SIG-M5 treated with dmso at 0.1 percent for 504 hours (cell line): ENCODE results near the gene HEG1.
A peak's percentile ranks its signal among the peaks of the same experiment; 100 is the strongest.

Experiments used
- DNase-seq: peaks from one replicate; lab custom pipeline; 2025; ENCODE audit not compliant: unreplicated experiment; lab: John Stamatoyannopoulos, UW

The HEG1 gene

DNA sequence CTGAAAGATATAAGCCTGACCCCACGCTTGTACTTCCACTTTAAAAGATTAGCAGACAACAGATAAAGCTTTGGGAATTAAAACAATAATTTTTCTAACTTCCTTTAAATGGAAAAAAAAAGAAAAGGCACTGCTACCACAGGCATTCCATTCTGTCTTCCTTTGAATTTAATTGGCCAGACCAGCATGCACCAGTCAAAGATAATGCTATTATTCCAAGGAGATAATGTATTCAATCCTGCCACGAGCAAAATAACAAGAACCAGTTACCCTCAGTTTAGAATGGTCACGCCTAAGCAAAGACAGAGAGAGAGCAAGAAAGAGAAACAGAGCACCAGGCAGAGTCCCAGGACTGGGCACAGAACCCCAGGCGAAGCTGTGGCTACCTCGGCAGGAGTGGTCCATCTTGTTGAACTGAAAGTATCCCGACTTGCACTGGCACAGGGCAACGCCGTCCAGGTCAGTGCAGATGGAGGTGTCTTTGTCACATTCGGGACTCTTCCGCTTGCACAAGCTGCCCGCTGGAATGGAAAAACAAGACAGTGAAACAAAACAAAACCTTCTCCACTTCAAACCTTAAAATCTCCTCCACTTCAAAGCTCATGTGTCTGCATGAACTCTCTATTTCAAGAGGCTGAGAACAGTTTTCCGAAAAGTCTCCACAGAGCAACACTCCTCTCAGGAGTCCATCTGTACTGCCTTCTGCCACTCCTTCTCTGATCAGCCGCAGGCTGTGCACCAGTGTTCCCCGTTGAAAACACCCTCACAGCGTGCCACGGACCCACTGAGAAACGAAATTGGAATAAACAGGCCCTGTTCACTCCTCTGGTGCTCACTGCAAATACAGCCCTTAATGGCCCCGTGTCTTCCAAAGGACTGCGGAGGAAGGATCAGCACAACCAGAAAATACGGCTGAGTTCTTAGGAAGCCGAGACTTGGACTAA is 58.2 kb downstream of the HEG1 start:
- no peak for DNase-seq

DNA sequence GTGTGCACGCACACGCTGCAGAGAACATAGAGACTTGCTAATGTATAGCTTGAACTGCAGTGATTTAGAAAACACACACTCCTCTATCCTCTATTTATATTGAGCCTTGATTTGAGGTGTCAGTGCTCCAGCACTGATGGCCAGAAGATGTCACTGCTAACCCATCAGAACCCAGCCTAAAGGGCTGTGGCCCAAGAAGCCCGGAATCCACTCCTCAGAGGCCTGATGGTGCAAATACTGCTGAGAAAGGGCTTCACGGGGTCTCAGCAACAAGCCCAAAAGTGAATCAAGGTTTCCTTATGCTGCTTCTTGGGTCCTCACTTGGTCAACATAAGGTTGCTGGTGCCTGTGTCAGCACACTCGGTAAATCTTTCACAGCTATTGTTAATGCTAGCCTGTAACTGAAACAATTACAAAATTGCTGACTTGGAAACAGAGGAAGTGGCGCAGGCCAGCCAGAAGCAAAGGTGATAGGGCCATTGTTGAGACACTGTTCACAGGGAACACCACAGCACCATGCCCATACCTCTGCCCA is 60.3 kb downstream of the HEG1 start:
- peak; percentile 69 for DNase-seq

DNA sequence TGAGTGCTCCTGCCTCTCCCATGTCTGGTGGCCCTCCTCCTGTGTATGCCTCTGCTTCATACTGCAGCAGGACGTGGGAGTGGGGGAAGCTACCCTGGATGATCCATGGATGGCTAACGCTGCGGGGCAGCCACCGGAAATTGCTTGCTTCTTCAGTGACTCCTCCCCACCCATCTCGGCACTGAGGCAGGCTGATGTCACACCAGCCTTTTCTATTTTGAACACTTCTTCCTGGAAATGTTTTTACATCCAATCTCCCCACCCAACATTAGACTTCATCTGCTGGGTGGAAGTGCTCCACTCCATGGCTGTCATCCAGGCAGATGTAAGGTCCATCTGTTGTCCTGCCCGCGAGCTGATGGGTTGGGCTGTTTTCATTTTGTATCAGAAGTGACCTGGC is 62.3 kb downstream of the HEG1 start:
- DNase-seq, result no peak

DNA sequence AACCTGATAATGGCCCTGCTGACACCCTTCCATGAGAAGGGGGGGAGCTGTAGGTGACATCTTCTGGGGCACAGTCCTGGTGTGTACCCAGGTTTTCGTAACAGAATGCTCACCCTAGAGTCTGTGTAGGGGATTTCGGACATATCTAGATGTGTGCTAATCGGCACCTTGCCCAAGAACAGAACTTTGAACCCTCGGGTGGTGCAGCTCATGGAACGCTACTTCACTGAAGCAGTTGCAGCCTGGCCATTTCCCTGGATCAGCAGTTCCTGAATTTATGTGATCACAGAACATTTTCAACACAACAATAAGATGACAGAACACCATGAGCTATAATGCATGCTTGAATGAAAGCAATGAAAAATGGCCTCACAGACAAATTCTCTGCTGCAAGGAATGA is 63.8 kb downstream of the HEG1 start:
- no peak for DNase-seq

DNA sequence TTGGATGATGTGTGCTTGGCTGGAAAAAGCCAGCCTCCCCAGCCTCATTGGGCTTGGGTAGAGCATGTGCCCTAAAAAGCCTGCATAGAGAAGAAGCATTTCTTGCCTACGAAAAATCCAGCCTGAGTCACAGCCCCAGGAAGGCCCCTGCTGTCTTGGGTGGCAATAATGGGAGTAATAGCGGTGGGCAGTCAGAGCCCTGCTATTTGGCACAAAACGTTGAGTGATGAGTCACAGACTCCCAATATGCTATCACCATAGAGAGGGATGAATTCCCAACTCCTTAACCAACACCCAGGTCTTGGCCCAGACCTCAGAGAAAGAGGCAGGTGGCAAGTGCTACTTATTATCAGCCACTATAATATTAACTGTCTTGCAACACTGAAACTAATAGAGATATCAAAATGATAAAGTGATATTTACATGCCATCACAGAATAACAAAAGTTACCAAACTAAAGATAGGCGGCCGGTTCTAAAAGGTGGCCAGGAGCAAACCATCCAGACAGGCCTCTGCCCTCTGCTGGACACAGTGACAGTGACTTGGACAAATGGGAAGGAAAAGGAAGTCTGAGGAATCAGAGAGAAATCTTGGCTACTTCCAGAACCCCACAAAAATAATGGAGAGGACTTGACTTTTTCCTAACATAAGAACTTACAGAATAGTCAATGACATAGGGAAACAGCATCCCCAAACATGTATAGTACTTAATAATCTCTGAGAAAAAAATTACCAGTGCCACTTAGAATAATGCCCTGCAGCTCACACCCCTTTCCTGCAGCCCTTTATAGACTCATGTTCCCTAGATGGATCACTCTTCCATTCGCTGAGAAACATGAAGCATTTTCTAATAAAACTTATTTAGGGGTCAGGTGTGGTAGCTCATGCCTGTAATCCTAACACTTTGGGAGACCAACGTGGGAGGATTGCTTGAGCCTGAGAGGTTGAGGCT is 69.3 kb downstream of the HEG1 start:
- no peak for DNase-seq

GRCh38 chr3:124985349-124985748 is 70.4 kb downstream of the HEG1 start:
- peak; percentile 45 for DNase-seq

DNA sequence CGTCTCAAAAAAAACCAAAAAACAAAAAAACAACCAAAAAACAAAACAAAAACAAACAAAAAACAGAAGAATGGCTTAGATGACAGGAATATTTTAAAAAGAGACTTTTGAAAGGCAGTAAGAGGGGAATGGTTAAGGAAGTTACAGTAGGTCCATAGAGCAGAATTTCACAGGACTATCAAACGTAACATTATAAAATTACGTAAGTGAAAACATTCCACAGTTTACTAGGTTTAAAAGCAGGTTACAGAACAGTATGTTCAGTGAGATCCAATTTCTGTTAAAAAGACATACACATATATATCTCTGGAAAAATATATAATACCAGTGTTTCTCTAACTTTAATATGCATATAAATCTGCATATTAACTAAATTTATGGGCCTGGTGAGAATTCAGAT is 71.0 kb downstream of the HEG1 start:
- DNase-seq, result no peak

DNA sequence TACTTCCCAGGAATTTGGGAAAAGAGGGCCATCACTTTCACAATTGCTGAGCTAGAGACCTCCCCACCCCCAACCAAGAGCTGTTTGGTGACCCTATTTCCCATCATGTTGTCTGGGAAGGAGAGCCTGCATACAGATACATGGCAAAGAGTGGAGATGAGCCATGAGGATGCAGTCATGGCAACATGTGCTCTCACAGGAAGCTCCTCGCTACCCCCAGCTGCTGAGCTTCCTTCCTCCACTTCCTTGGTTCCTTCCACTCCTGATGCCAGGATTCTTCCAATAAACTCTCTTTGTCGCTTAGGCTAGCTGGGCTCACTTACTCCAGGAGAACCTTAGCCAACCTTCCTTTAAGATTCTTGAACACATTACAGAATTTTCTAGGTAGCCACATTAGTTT is 72.9 kb downstream of the HEG1 start:
- no peak for DNase-seq

DNA sequence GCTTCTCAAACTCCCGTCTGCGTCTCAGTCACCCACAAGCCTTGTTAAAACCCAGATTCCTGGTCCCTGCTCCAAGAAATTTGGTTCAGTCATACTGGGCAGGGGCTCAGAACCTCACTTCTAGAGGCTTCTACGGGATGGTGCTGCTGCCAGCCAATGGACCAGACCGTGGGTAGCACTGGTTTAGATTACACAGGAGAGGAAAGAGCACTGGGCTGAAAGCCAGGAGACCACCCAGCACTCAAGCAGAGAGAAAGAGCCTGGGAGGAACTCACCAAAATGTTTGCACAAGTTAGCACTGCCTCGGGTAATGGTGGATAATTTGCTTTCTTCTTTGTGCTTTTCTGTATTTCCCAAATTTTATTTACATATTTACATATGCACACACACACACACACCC is 74.3 kb downstream of the HEG1 start:
- DNase-seq, result no peak

- no peak for DNase-seq
Observed at GRCh38 chr3:124978627-124979026, 77.2 kb downstream of the HEG1 start.

GRCh38 chr3:124976383-124976782 is 79.4 kb downstream of the HEG1 start:
- no peak for DNase-seq

- no peak for DNase-seq
Observed at GRCh38 chr3:124974691-124975090, 81.1 kb downstream of the HEG1 start.

DNA sequence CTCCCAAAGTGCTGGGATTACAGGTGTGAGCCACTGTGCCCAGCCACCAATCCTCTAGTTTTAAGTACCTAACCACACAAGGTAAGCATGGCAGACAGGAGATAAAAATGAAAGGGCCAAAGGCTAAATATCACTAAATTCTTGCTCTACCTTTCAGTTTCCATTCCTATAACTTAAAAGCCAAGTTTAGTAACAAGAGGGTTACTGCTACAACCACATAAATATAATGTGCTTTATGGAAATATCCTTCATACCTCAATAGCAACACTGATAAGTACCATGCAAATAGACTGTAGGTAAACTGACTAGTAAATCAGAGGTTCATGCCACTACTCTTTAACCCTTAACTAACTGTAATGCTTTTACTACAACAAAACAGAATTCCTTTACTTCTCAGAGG is 82.5 kb downstream of the HEG1 start:
- DNase-seq, result no peak

DNA sequence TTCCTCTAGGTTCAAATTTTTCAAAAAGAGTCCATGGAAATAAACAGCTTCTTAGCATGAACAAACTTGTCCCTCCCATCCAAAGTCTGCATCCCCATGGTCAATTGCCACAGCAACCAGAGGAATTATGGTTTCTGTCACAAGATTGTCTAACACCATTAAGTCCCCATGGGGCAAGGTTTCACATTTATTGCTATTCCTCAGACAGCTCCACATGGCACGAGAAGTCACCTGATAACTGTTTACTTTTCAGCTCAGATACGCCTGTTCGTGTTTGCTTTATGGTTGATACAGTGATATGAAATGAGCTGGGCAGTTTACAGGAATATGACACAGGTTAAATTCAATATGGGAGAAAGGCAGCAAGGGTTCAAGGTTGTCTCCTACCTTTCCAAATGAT is 83.3 kb downstream of the HEG1 start:
- DNase-seq, result peak; percentile 24

GRCh38 chr3:124969963-124970722 is 85.7 kb downstream of the HEG1 start:
- DNase-seq, result no peak

- no peak for DNase-seq
Observed at GRCh38 chr3:124969190-124969589, 86.6 kb downstream of the HEG1 start.

- DNase-seq, result no peak
Observed at GRCh38 chr3:124967964-124968363, 87.8 kb downstream of the HEG1 start.

- DNase-seq, result no peak
Observed at GRCh38 chr3:124966521-124967445, 89.0 kb downstream of the HEG1 start.

GRCh38 chr3:124965413-124965812 is 90.4 kb downstream of the HEG1 start:
- no peak for DNase-seq

DNA sequence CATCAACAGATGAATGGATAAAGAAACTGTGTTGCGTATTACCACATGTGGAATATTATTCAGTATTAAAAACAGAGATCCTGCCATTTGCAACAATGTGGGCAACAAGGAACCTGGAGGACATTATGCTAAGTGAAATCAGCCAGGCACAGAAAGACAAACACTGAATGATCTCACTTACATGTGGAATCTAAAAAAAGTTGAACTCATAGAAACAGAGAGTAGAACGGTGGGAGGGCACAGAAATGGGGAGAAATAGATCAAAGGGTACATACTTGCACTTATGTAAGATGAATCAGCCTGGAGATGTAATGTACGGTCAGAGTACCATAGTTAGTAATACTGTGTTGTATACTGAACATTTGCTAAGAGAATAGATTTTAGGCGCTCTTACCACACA is 91.4 kb downstream of the HEG1 start:
- no peak for DNase-seq
